Heart left ventricle (tissue), 13 donors: Measurements from ENCODE around the gene UBE2D3.

Experiments
- CTCF ChIP-seq, 12 donors: fragments of 200-600 bp; sonication (generic) in 4 of 12; IDR thresholded peaks; one replicate each; pipeline versions ENCODE4 v1.5.0 to v1.8.0; 2018 to 2022; ENCODE audit warnings: antibody characterized with exemption in 12 of 12, mild to moderate bottlenecking in 5 of 12
- POLR2A ChIP-seq, 2 donors: fragments of 450-650 bp; IDR thresholded peaks; one replicate each; pipeline ENCODE4 v1.6.1; 2017; ENCODE audit warnings: antibody characterized with exemption in 2 of 2, mild to moderate bottlenecking in 2 of 2, moderate library complexity in 2 of 2
- donor health status: ischemic (EF 13 %, LVEDD 7.1; RV severe dilation, severe dysfunction).
- donor health status: DM: no; HTN: yes; CAD: no.
- donor health status: DM: no; HTN: no; CAD: no.
- donor health status: ischemic (EF 25% LVEDD 6.9; RV normal size, moderate dysfunction).
- donor health status: ischemic (EF 25% LVEDD 5.7; RV mildly dilated, moderate dysfunction).
- donor health status: ischemic (EF 35%, LVEDD 5.7; RV mildly dilated, moderate dysfunction).
- donor health status: nonischemic (EF 11% LVEDD 7.7; RV severe dilation, severe dysfunction).
- donor health status: DM: yes; HTN: yes; CAD: no.
- donor health status: PGD.
- donor health status: ischemic (EF 29% LVEDD 5.4; RV normal size, mild dysfunction).
- donor health status: nonischemic (EF 23%, LVEDD 6.1; RV moderate dilation, normal function).

GRCh38 chr4:102775805-102776204 is 51.5 kb downstream of the UBE2D3 start:
- TF ChIP-seq POLR2A (IDR thresholded peaks at IDR 0.05) (no peak), CTCF (IDR thresholded peaks at IDR 0.05) (no peak)
